ENCODE results near the gene TXNDC2.

GRCh38 chr18:9878095-9878494 lies 7.7 kb upstream of the TXNDC2 start:
- TF ChIP-seq POLR2A (IDR thresholded peaks at IDR 0.05; ENCODE audit: borderline replicate concordance, extremely low read depth, insufficient read depth, insufficient read length) (no peak), CTCF (IDR thresholded peaks at IDR 0.05 in 2 of 3, conservative IDR thresholded peaks at IDR 0.05 in 1 of 3; ENCODE audit: borderline replicate concordance in 1 of 3, insufficient read depth in 1 of 3, low read depth in 2 of 3, low read length in 2 of 3) (no peak)

Data from HCT116 (cell line).